ENCODE measurements around the gene SYNGR2.
"Not testable (repeated sequence)": the region's sequence is repeated elsewhere in the genome, so short reads cannot be mapped to it uniquely, and the experiment has no call there.

The SYNGR2 gene

DNA sequence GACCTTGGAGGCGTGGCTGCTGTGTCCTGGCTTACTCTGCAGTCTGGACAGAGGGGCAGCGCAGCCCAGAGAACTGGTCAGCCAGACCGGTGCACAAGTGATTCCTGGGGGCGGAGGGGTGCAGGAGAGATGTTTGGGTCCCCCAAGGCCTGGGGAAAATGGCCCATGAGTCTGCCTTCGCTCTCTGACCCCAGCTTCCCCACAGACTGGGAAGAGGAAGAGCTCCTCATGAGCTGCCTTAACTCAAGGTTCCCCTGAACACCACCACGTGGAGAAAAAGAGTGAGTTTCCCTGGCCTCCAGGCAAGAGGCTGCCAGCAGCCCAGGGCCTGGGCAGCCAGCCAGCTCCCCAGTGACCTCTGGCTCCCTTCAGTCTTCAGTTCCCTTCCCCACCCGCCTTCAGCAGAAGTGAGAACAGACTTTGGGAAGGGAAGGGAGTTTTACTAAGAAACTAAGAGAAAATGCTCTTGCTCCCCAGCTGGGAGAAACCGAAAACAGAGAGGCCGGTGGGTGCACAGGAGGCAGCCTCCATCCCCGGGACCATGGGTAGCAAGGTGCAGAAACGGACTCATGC is 24.1 kb upstream of the SYNGR2 start:
- DNase-seq = peak; percentile 68

GRCh38 chr17:78144736-78145641 is 23.4 kb upstream of the SYNGR2 start:
- no peak for DNase-seq

DNA sequence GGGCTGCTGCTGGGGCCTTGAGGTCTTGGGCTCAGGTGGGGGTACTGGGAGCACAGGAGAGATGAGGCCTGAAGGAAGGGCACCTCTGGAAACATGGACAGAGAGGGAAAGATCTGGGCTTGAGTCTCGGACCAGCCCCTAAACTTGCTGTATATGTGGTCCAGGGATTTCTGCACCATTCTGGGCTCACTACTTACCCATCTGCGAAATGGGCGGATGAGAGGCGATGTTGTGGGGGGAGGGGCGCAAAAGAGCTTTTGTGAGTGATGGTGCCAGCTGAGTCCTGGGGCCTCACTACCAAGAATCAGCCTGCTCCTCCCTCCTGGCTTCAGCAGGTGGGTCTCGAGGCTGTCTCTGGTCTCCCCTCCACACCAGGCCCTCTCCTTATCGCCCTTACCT is 21.9 kb upstream of the SYNGR2 start:
- no peak for DNase-seq

DNA sequence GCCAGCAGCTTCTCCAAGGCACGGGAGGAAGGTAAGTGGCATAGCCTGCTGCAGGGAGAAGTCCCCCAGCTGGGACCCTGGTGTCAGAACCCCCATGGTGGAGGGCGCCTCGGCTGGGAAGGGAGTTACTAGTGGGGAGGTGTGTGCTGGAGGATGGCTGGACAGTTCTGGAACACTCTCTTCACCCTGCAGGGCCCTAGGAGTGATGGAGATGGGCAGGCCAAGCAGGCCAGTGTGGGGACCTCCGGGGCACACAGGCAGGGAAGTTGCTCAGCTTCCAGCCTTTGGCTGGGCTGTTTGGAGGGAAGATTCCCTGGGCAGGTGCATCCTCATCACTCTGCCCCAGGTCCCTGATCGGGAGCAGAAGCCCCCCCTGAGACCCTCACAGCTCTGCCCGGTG is 21.5 kb upstream of the SYNGR2 start:
- no peak for DNase-seq

- DNase-seq = peak; percentile 75
Measured at GRCh38 chr17:78147315-78147998, 20.9 kb upstream of the SYNGR2 start.

- no peak for DNase-seq
Measured at GRCh38 chr17:78148286-78149016, 19.9 kb upstream of the SYNGR2 start.

- no peak for DNase-seq
Measured at GRCh38 chr17:78151514-78152008, 16.8 kb upstream of the SYNGR2 start.

DNA sequence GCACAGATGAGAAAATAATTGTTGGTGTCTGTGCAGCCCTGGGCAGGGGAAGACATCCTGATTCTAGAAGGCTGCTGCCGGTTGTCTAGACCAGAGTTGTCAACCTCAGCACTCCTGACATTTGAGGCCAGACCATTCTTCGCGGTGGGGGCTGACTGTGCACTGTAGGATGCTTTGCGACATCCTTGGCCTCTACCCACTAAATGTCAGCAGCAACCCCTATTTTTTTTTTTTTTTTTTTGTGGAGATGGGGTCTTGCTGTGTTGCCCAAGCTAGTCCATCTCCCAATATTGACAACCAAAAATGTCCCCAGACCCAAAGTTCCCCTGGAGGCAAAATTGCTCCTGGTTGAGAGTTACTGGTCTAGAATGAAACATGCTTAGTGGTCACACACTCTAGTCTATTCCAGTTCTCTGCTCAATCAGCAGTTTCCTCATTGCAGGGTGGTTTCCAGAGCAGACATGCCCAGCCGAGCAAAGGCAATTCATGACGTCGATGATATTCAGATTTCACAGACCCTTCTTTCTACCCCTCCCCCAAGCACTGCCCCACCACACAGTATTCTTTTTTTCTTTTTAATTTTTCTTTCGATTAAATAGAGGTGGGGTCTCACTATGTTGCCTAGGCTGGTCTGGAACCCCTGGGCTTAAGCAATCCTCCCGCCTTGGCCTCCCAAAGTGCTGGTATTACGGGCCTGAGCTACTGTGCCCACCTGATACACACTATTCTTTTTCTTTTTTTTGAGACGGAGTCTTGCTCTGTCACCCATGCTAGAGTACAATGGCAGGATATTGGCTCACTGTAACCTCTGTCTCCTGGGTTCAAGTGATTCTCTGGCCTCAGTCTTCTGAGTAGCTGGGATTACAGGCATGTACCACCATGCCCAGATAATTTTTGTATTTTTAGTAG is 13.2 kb upstream of the SYNGR2 start:
- peak; percentile 77 for DNase-seq

DNA sequence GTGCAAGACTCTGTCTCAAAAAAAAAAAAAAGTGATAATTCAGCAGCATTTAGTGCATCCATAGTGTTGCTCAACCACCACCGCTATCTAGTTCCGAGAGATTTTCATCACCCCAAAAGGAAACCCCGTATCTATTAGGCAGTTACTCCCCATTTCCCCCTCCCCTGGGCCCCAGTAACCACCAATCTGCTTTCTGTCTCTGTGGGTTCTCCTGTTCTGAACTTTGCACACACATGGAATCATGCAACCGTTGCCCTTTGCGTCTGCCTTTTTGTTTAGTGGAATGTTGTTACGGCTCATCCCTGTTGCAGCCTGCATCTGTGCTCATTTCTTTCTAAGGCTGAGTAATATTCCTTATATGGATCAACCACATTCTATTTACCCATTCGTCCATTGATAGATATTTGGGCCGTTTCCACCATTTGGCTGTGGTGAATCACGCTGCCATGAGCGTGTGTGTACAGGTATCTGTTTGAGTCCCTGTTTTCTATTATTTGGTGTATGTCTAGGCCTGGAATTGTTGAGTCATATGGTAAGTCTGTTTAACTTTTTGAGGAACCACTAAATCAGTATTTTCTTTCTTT is 8.7 kb upstream of the SYNGR2 start:
- DNase-seq = no peak

DNA sequence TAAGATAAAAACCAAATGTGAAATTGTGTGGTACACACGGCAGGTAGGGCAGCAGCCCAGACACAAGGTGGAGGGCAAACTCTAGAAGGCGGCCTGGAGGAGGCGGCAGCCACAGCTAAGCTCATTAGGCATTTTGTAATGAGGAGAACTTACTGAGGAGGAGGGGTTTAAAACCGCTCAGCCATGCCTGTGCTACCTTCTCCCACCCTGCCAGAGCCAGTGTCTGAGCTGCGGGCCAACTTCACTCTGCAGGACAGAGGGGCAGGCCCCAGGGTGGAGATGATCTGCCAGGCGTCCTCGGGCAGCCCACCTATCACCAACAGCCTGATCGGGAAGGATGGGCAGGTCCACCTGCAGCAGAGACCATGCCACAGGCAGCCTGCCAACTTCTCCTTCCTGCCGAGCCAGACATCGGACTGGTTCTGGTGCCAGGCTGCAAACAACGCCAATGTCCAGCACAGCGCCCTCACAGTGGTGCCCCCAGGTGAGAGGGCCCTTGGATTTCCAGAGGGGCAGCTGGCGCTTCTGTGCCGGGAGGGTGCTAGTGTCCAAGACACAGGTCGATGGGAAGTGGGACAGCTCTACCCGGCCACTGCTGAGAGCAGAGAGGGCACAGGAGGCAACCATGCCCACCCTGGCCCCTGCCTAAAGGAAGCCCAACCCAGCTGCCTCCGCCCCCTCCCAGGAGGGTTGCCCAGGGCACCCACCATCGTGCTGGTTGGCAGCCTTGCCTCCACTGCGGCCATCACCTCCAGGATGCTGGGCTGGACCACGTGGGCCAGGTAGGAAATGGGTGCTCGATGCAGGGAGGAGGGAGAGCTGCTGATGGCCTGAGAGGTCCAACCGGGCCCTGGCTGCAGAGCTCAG is 4.3 kb upstream of the SYNGR2 start:
- no peak for DNase-seq

DNA sequence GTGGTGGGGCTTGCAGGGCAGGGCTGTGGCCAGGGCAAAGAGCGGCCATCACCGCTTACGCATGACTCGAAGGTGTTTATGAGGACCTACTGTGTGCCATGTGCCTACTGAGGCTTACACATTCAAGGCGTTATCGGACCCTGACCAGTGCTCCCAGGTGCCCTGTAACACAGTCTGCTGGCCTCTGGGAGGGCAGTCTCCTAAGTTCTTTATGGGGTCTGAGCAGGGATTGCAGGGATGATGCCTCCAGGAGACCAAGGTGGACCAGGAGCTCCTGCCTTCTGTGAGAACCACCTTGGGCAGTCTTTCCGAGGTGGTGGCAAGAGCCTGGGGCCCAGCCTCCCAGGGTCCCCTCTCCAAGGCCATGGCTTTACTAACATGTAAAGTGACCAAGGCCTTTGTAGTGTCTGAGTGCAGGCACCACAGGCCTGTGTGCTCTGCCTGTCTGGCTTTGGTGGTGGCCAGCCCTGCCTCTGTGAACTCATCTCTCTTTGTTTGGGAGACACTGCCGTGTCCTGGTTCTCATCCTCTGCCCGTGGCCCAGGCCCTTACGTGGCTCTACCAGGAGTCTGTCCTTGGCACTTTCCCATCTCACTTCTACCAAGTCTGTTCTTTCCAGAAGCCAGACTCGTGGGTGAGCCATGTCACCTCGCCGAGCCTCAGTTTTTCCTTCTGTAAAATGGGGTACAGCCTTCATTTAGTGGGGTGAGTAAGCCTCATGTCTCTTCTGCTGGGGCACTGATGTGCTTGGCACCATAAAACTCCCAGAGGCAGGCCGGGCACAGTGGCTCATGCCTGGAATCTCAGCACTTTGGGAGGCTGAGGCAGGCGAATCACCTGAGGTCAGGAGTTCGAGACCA is 3.4 kb upstream of the SYNGR2 start:
- DNase-seq = no peak

DNA sequence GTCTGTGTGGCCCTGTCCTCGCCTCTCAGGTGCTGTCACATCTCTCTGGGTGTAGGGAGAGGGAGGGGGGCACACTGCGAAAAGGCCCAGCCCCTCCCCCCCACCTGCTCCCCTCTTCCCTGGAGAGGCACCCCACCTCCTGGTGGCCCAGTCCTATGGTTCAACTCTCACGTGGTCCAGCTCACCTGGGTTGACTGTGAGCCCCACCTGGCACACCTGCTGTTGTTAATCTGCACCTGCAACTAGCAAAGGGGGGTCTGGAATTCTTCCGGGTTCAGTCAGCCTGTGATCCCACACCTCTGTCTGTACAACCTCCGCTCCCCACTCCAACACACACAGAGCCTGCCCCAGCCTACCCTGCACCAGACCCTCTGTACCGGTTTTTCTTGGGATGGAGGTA is 2.0 kb upstream of the SYNGR2 start:
- no peak for DNase-seq

GRCh38 chr17:78168903-78169793 is 767 bp downstream of the SYNGR2 start:
- DNase-seq = peak; percentile 72

GRCh38 chr17:78170692-78171590 is 2.6 kb downstream of the SYNGR2 start:
- no peak for DNase-seq

DNA sequence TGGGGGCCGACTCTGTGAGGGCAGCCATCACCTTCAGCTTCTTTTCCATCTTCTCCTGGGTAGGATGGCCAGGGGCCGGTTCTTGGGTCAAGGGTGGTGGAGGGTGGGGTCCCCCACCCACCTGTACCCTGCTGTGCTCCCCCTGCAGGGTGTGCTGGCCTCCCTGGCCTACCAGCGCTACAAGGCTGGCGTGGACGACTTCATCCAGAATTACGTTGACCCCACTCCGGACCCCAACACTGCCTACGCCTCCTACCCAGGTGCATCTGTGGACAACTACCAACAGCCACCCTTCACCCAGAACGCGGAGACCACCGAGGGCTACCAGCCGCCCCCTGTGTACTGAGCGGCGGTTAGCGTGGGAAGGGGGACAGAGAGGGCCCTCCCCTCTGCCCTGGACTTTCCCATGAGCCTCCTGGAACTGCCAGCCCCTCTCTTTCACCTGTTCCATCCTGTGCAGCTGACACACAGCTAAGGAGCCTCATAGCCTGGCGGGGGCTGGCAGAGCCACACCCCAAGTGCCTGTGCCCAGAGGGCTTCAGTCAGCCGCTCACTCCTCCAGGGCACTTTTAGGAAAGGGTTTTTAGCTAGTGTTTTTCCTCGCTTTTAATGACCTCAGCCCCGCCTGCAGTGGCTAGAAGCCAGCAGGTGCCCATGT is 3.3 kb downstream of the SYNGR2 start:
- DNase-seq = not testable (repeated sequence)

- peak; percentile 44 for DNase-seq
Measured at GRCh38 chr17:78172249-78173051, 4.1 kb downstream of the SYNGR2 start.
